H1 (cell line): ENCODE data around the gene LRRC63. TPM values are rescaled to one million over a fixed set of nuclear protein-coding genes. Genes with fewer than 3 reads are reported as not detected.

Source experiments
- CBX8 ChIP-seq: fragments of 300-800, 300-1000 bp; sonication (generic); IDR thresholded peaks from 2 replicates; pipeline ENCODE4 v1.7.1; 2016; ENCODE audit warnings: low read depth, low read length, borderline replicate concordance
- JUN ChIP-seq: IDR thresholded peaks from 2 replicates; pipeline ENCODE4 v1.6.1; 2011; ENCODE audit warnings: low read depth, mild to moderate bottlenecking, improper control_type of control experiment, low read length
- RFX5 ChIP-seq: IDR thresholded peaks from 2 replicates; pipeline ENCODE4 v1.6.1; 2011; ENCODE audit warnings: low read depth, low read length, improper control_type of control experiment, borderline replicate concordance
- SIN3A ChIP-seq, 2 experiments: IDR thresholded peaks in 1 of 2; conservative IDR thresholded peaks in 1 of 2; 2 replicates each; pipeline ENCODE4 v1.6.1; 2011 to 2012; ENCODE audit warnings: low read length in 2 of 2, improper control_type of control experiment in 1 of 2, low read depth in 1 of 2, mild to moderate bottlenecking in 1 of 2
- SIX5 ChIP-seq: IDR thresholded peaks from 2 replicates; pipeline ENCODE4 v1.6.1; 2011; ENCODE audit warnings: mild to moderate bottlenecking, low read depth, low read length
- SUZ12 ChIP-seq: fragments of 200-600 bp; sonication (generic); IDR thresholded peaks from 2 replicates; pipeline ENCODE4 v1.6.1; 2012; ENCODE audit warnings: mild to moderate bottlenecking, inconsistent platforms, low read length, moderate library complexity, mixed read lengths
- USF2 ChIP-seq: IDR thresholded peaks from 2 replicates; pipeline ENCODE4 v1.6.1; 2011; ENCODE audit warnings: low read length, improper control_type of control experiment
- polyA plus RNA-seq, 7 experiments: library from polyadenylated mRNA; depleted of rRNA in 3 of 7; stranded (reverse) in 5 of 7; unstranded in 2 of 7; fragments of >200 nt in 5 of 7; fragments of 200-250 nt in 2 of 7; gene quantifications; 1 replicate in 5 of 7; 2 replicates in 1 of 7; 4 replicates in 1 of 7; pipeline versions ENCODE4 v1.2.1 to v1.2.3, GENCODE V29; 2011 to 2013; ENCODE audit warnings: missing spikeins in 2 of 7, mixed read lengths in 2 of 7
- total RNA-seq: library from RNA; stranded (reverse); fragmentation: NEBNext Ultra II Directional; extraction: Animal tissue kit (Norgen Biotek cat#: 25700); gene quantifications from 2 replicates; pipeline ENCODE4 v1.2.1, GENCODE V29; 2021

Gene LRRC63
- total and polyA plus RNA-seq, 2 of the 8 experiments (the other 6 are each of a cell fraction or from before 2014, with no cell fraction given): not detected

- TF ChIP-seq SIN3A (conservative IDR thresholded peaks at IDR 0.05 in 1 of 2, IDR thresholded peaks at IDR 0.05 in 1 of 2; ENCODE audit: low read depth in 1 of 2, low read length in 2 of 2) (no peak), RFX5 (no peak), CBX8 (no peak), USF2 (no peak), SIX5 (no peak), SUZ12 (no peak), JUN (no peak)
- TF ChIP-seq, all 59 proteins: peak for 0
Observed at GRCh38 chr13:46179969-46180763, 31.6 kb upstream of the LRRC63 start (continued).
